Mesenchymal stem cell (in vitro differentiated cells and primary cell): ENCODE data around the gene ANKRD2.

Source experiments
- DNase-seq: peaks from one replicate; pipeline ENCODE4 v3.0.0-alpha.2; 2013
- H2AFZ ChIP-seq: one replicate; pipeline ENCODE4 v1.6.1; 2013; ENCODE audit warnings: low read depth, mild to moderate bottlenecking, control low read depth, inconsistent platforms, low read length, moderate library complexity
- H2AK5ac ChIP-seq: 2 replicates; pipeline ENCODE4 v1.6.1; 2013; ENCODE audit warnings: low read length, moderate library complexity, mild to moderate bottlenecking, inconsistent platforms; ENCODE audit not compliant: severe bottlenecking
- H2BK120ac ChIP-seq: one replicate; pipeline ENCODE4 v1.6.1; 2013; ENCODE audit warnings: low read depth, mild to moderate bottlenecking, inconsistent platforms, low read length, moderate library complexity
- H2BK12ac ChIP-seq, 2 experiments: one replicate each; pipeline ENCODE4 v1.6.1; 2013; ENCODE audit warnings: inconsistent platforms in 2 of 2, low read length in 2 of 2, mild to moderate bottlenecking in 2 of 2, moderate library complexity in 2 of 2, control low read depth in 1 of 2
- H2BK15ac ChIP-seq: one replicate; pipeline ENCODE4 v1.6.1; 2013; ENCODE audit warnings: mild to moderate bottlenecking, low read depth, inconsistent platforms; ENCODE audit not compliant: poor library complexity, severe bottlenecking
- H2BK5ac ChIP-seq: 2 replicates; pipeline ENCODE4 v1.6.1; 2013; ENCODE audit warnings: low read depth, mild to moderate bottlenecking, low read length, control low read depth, inconsistent platforms; ENCODE audit not compliant: poor library complexity, severe bottlenecking
- H3K14ac ChIP-seq, 2 experiments: one replicate each; pipeline ENCODE4 v1.6.1; 2013; ENCODE audit warnings: inconsistent platforms in 2 of 2, low read length in 2 of 2, control low read depth in 1 of 2, mild to moderate bottlenecking in 1 of 2, moderate library complexity in 1 of 2
- H3K18ac ChIP-seq, 2 experiments: one replicate each; pipeline ENCODE4 v1.6.1; 2013; ENCODE audit warnings: inconsistent platforms in 2 of 2, low read length in 2 of 2, control low read depth in 1 of 2, low read depth in 1 of 2, mild to moderate bottlenecking in 1 of 2
- H3K23ac ChIP-seq, 2 experiments: one replicate each; pipeline ENCODE4 v1.6.1; 2013; ENCODE audit warnings: inconsistent platforms in 2 of 2, low read length in 2 of 2, mild to moderate bottlenecking in 2 of 2, moderate library complexity in 2 of 2, control low read depth in 1 of 2
- H3K27ac ChIP-seq: 2 replicates; pipeline ENCODE4 v1.5.1; 2013; ENCODE audit warnings: mild to moderate bottlenecking, moderate library complexity, low read length, control low read depth, inconsistent platforms; ENCODE audit not compliant: poor library complexity, severe bottlenecking
- H3K27me3 ChIP-seq, 2 experiments: 2 replicates each; pipeline versions ENCODE4 v1.6.1 to v1.7.0; 2013; ENCODE audit warnings: low read length in 2 of 2, mild to moderate bottlenecking in 2 of 2, moderate library complexity in 2 of 2, control low read depth in 1 of 2, inconsistent platforms in 1 of 2; ENCODE audit not compliant: control insufficient read depth in 1 of 2, insufficient read depth in 1 of 2
- H3K36me3 ChIP-seq, 2 experiments: 2 replicates each; pipeline versions ENCODE4 v1.6.1 to v1.7.0; 2013; ENCODE audit warnings: low read length in 2 of 2, control low read depth in 1 of 2, inconsistent platforms in 1 of 2, low read depth in 1 of 2, mild to moderate bottlenecking in 1 of 2; ENCODE audit not compliant: insufficient read depth in 2 of 2, control insufficient read depth in 1 of 2
- H3K4ac ChIP-seq, 2 experiments: one replicate each; pipeline ENCODE4 v1.6.1; 2013; ENCODE audit warnings: inconsistent platforms in 2 of 2, low read length in 2 of 2, mild to moderate bottlenecking in 2 of 2, moderate library complexity in 2 of 2, control low read depth in 1 of 2, low read depth in 1 of 2
- H3K4me1 ChIP-seq: 2 replicates; pipeline ENCODE4 v1.6.1; 2013; ENCODE audit warnings: low read depth, low read length, control low read depth; ENCODE audit not compliant: control insufficient read depth, insufficient read depth
- H3K4me2 ChIP-seq: 2 replicates; pipeline ENCODE4 v1.6.1; 2013; ENCODE audit warnings: low read length, mild to moderate bottlenecking, inconsistent platforms; ENCODE audit not compliant: poor library complexity, severe bottlenecking
- H3K4me3 ChIP-seq, 2 experiments: 2 replicates each; pipeline versions ENCODE4 v1.5.1 to v1.7.0; 2013; ENCODE audit warnings: low read length in 2 of 2, mild to moderate bottlenecking in 2 of 2, control low read depth in 1 of 2, low read depth in 1 of 2; ENCODE audit not compliant: insufficient read depth in 1 of 2
- H3K79me1 ChIP-seq: replicated peaks from 2 replicates; pipeline ENCODE4 v1.6.1; 2013; ENCODE audit warnings: mild to moderate bottlenecking, control low read depth, low read length, inconsistent platforms; ENCODE audit not compliant: poor library complexity, severe bottlenecking
- H3K9ac ChIP-seq: 2 replicates; pipeline ENCODE4 v1.7.0; 2013; ENCODE audit warnings: mild to moderate bottlenecking, low read length, moderate library complexity
- H3K9me3 ChIP-seq: 2 replicates; pipeline ENCODE4 v1.7.0; 2013; ENCODE audit warnings: mild to moderate bottlenecking, low read length; ENCODE audit not compliant: control insufficient read depth
- H4K8ac ChIP-seq: one replicate; pipeline ENCODE4 v1.6.1; 2013; ENCODE audit warnings: inconsistent platforms, mild to moderate bottlenecking, low read length, moderate library complexity
- H4K91ac ChIP-seq: one replicate; pipeline ENCODE4 v1.6.1; 2013; ENCODE audit warnings: mild to moderate bottlenecking, low read length, inconsistent platforms
- WGBS: methylation state at CpG from one replicate; pipeline ENCODE4 v1.1.7; 2013; ENCODE audit warnings: mixed read lengths; 5-methylcytosine and 5-hydroxymethylcytosine counted together

Gene ANKRD2

GRCh38 chr10:97547271-97547600 lies 25.3 kb upstream of the ANKRD2 start:
- Histone ChIP-seq H3K79me1 (peaks cover 24% of the 10 kb centered on the region), H4K91ac (peak overlapping the region; percentile 83), H2AK5ac (no peak overlapping the region), H2AFZ (no peak overlapping the region), H2BK15ac (no peak overlapping the region), H2BK5ac (no peak overlapping the region), H3K9ac (no peak overlapping the region), H3K27ac (no peak overlapping the region), H4K8ac (peak overlapping the region; percentile 60), H3K4me3 (no peak overlapping the region), H3K27me3 (no peaks in the 10 kb centered on the region), H3K14ac (peak overlapping the region in 1 of 2 experiments; percentile 6), H3K4ac (peak overlapping the region; percentile 57 to 72), H2BK12ac (peak overlapping the region in 1 of 2 experiments; percentile 83), H3K4me2 (no peak overlapping the region), H3K36me3 (peaks cover 0 to 31% of the 10 kb centered on the region in 2 experiments), H3K9me3 (no peaks in the 10 kb centered on the region), H3K23ac (no peak overlapping the region), H3K4me1 (peaks cover 43% of the 10 kb centered on the region), H3K18ac (peak overlapping the region; percentile 57 to 92), H2BK120ac (no peak overlapping the region)
- peak; percentile 34 for DNase-seq
- WGBS, result 44% methylated on average over 4 of the region's 4 CpGs

DNA sequence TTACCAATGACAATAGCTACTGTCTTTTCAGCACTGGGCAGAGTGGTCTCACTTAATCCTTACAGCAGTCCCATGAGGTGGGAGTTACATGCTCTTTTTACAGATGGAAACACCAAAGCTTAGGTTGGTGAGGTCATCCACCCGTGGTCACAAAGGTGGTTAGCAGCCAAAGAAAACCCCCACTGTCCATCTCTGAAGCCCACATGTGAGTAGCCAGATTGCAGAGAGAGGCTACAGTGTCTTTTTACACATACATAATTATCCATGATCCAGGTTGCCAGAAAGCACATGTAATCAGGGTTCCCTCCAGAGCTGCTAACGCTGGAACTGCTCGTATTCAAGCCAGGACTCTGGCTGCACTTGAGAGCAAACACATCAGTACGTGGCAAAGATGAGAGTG lies 24.6 kb upstream of the ANKRD2 start:
- no peaks in the 10 kb centered on the region for H3K27me3 ChIP-seq
- no peak overlapping the region for H3K23ac ChIP-seq
- H3K18ac ChIP-seq, result no peak overlapping the region
- 71% methylated on average over 4 of the region's 4 CpGs for WGBS
- H3K4me1 ChIP-seq, result peaks cover 36% of the 10 kb centered on the region
- H3K27ac ChIP-seq, result no peak overlapping the region
- H4K8ac ChIP-seq, result no peak overlapping the region
- H3K9me3 ChIP-seq, result no peaks in the 10 kb centered on the region
- peak overlapping the region; percentile 18 to 69 for H2BK12ac ChIP-seq
- H3K14ac ChIP-seq, result no peak overlapping the region
- H4K91ac ChIP-seq, result no peak overlapping the region
- H2AFZ ChIP-seq, result no peak overlapping the region
- peaks cover 25% of the 10 kb centered on the region for H3K79me1 ChIP-seq
- DNase-seq, result peak; percentile 38
- peaks cover 0 to 34% of the 10 kb centered on the region in 2 experiments for H3K36me3 ChIP-seq
- H2BK120ac ChIP-seq, result no peak overlapping the region
- H3K4ac ChIP-seq, result peak overlapping the region in 1 of 2 experiments; percentile 37
- H2BK5ac ChIP-seq, result no peak overlapping the region
- no peak overlapping the region for H3K4me3 ChIP-seq
- H3K4me2 ChIP-seq, result no peak overlapping the region
- H3K9ac ChIP-seq, result no peak overlapping the region
- H2BK15ac ChIP-seq, result no peak overlapping the region
- no peak overlapping the region for H2AK5ac ChIP-seq

DNA sequence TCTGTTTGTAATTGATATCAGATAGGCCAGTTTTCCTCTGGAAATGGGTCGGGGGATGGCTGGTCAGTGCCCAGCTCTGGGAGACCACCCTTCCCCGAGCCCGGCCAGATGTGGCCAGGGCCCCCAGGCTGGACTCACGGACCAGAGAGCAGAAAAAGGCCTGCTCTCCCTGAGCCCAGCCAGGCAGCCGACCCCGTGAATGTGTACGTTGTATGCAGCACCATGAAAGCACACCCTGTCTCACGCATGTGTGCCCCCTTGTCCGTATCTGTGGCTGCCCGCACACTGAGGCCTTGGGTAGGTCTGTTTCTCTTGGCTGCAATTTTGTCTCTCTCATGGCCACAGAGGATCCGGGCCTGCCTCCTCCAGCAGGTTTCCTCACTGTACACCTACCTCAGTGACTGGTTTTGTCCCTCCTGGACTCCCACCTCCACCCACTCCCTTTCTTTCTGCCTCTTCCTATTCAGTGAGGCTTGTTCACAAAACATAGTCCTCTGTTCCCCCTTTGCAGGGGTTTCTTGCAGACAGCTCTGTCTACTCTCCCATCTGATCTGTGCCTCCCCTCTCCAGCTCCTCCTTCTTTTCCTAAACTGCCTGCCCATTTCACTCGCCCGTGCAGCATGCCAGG lies 23.6 kb upstream of the ANKRD2 start:
- Histone ChIP-seq H2BK5ac (no peak overlapping the region), H3K23ac (no peak overlapping the region), H3K9ac (peak overlapping the region; percentile 23), H3K27ac (no peak overlapping the region), H3K18ac (peak overlapping the region; percentile 84 to 91), H3K79me1 (peaks cover 25% of the 10 kb centered on the region), H2BK12ac (peak overlapping the region in 1 of 2 experiments; percentile 91), H3K4ac (peak overlapping the region in 1 of 2 experiments; percentile 67), H3K4me2 (no peak overlapping the region), H3K4me3 (no peak overlapping the region), H2AK5ac (no peak overlapping the region), H3K9me3 (no peaks in the 10 kb centered on the region), H3K14ac (peak overlapping the region in 1 of 2 experiments; percentile 55), H3K27me3 (no peaks in the 10 kb centered on the region), H3K4me1 (peaks cover 34% of the 10 kb centered on the region), H4K8ac (peak overlapping the region; percentile 22), H2AFZ (no peak overlapping the region), H4K91ac (no peak overlapping the region), H3K36me3 (peaks cover 0 to 38% of the 10 kb centered on the region in 2 experiments), H2BK120ac (no peak overlapping the region), H2BK15ac (no peak overlapping the region)
- 88% methylated on average over 13 of the region's 13 CpGs for WGBS
- DNase-seq, result no peak

DNA sequence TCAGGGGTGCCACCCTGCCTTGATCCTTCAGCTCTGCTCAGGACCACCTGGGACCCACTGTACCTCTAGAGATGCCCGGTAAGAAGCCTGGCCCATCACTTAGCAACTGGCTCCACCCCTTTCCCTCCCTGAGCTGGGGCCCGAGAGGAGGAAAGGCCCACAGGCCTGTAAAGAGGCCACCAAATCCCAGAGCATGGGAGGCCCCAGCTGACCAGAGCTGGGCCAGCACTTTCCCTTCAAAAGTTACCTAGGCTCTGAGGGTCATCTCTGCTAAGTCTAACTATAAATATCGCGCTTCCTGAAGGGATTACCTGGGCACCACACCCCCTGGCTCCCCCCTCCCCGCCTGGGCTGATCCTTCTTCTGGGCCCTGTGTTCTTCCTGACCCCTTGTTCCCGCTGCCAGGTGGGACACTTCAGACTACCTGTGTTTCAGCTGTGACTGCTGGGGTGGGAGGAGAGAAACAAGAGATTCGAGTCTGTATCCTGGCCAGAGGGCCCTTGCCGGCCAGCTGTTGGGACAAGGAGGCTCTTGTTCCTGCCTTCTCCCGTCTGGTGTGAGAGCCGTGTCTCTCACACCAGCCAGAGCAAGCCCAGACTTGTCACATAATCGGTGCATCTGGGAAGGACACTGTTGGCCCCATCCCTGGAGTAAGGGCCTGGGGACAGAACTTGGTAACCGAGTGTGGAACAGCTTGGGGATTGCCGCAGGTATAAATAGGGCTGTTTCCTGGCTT lies 22.8 kb upstream of the ANKRD2 start:
- DNase-seq, result peak; percentile 45
- Histone ChIP-seq H3K9ac (peak overlapping the region; percentile 61), H2BK12ac (peak overlapping the region; percentile 90 to 97), H3K36me3 (peaks cover 0 to 38% of the 10 kb centered on the region in 2 experiments), H3K9me3 (no peaks in the 10 kb centered on the region), H3K4me1 (peaks cover 34% of the 10 kb centered on the region), H3K4me3 (no peak overlapping the region), H4K91ac (peak overlapping the region; percentile 95), H3K27ac (peak overlapping the region; percentile 22), H3K4ac (peak overlapping the region; percentile 7 to 96), H3K79me1 (peaks cover 25% of the 10 kb centered on the region), H2AK5ac (peak overlapping the region; percentile 91), H2AFZ (peak overlapping the region; percentile 36), H2BK120ac (peak overlapping the region; percentile 74), H3K23ac (peak overlapping the region in 1 of 2 experiments; percentile 5), H4K8ac (peak overlapping the region; percentile 99), H2BK15ac (peak overlapping the region; percentile 64), H3K18ac (peak overlapping the region; percentile 63 to 84), H2BK5ac (no peak overlapping the region), H3K4me2 (no peak overlapping the region), H3K27me3 (no peaks in the 10 kb centered on the region), H3K14ac (peak overlapping the region in 1 of 2 experiments; percentile 86)
- 51% methylated on average over 12 of the region's 13 CpGs for WGBS
